K562 (cell line): ENCODE results near the gene MYH15. TPM values are rescaled to one million over a fixed set of nuclear protein-coding genes. Genes with fewer than 3 reads are reported as not detected.

Experiments
- ASH1L ChIP-seq: fragments of 450-650 bp; IDR thresholded peaks from 2 replicates; pipeline ENCODE4 v1.6.1; 2018; ENCODE audit warnings: borderline replicate concordance, mild to moderate bottlenecking, low read depth; ENCODE audit not compliant: partially characterized antibody
- CAMTA2 ChIP-seq: fragments of 250-450 bp; sonication (Bioruptor Pico); conservative IDR thresholded peaks from 2 replicates; pipeline ENCODE4 v1.5.1; 2022
- ELF2 ChIP-seq: fragments of 250-450 bp; sonication (Bioruptor Pico); IDR thresholded peaks from 2 replicates; pipeline ENCODE4 v1.5.0; 2021; ENCODE audit warnings: mild to moderate bottlenecking
- MTA3 ChIP-seq: fragments of 450-650 bp; formaldehyde crosslinking; IDR thresholded peaks from 2 replicates; pipeline ENCODE4 v1.6.1; 2017; ENCODE audit warnings: mild to moderate bottlenecking, borderline replicate concordance
- PPARD ChIP-seq: fragments of 250-450 bp; sonication (Bioruptor Pico); IDR thresholded peaks from 2 replicates; pipeline ENCODE4 v1.8.0; 2022; ENCODE audit warnings: inconsistent platforms, mild to moderate bottlenecking, moderate library complexity
- TAF15 ChIP-seq: fragments of 200-400 bp; formaldehyde crosslinking; IDR thresholded peaks from 2 replicates; pipeline ENCODE4 v1.6.1; 2017; ENCODE audit warnings: mild to moderate bottlenecking, low read depth, low read length, moderate library complexity
- ZBTB40 ChIP-seq, 2 experiments: fragments of 450-650 bp in 1 of 2; sonication (generic) in 1 of 2; formaldehyde crosslinking in 1 of 2; IDR thresholded peaks; 2 replicates each; pipeline versions ENCODE4 v1.7.1 to v1.9.0; 2016 to 2022; ENCODE audit warnings: inconsistent platforms in 1 of 2, mild to moderate bottlenecking in 1 of 2, missing genetic modification reagents in 1 of 2
- ZNF431 ChIP-seq: sonication (generic); formaldehyde crosslinking; IDR thresholded peaks from 2 replicates; pipeline ENCODE4 v1.8.0; 2022; ENCODE audit warnings: mild to moderate bottlenecking, missing genetic modification reagents
- polyA plus RNA-seq, 8 experiments: library from polyadenylated mRNA; depleted of rRNA in 4 of 8; stranded (reverse) in 5 of 8; unstranded in 3 of 8; fragments of >200 nt; fragmentation: Nextera tagmentation in 2 of 8; fragmentation: Illumina TruSeq in 1 of 8; extraction: Ambion mirVana in 2 of 8; extraction: Trizol in 1 of 8; gene quantifications; 2 replicates each; pipeline versions ENCODE4 v1.2.1 to v1.2.3, GENCODE V29; 2011 to 2014; ENCODE audit warnings: inconsistent platforms in 1 of 8, missing spikeins in 1 of 8
- total RNA-seq, 7 experiments: library from RNA; depleted of rRNA in 6 of 7; stranded (reverse); fragments of >200 nt in 6 of 7; fragmentation: Illumina TruSeq in 2 of 7; extraction: Trizol in 2 of 7; gene quantifications; 2 replicates each; pipeline versions ENCODE4 v1.2.1 to v1.2.3, GENCODE V29; 2011 to 2021; ENCODE audit warnings: low replicate concordance in 1 of 7

Gene MYH15
- total and polyA plus RNA-seq, 9 of the 15 experiments (the other 6 are each of a cell fraction or from before 2014, with no cell fraction given): 0.03 to 0.29 (median 0.12) TPM

DNA sequence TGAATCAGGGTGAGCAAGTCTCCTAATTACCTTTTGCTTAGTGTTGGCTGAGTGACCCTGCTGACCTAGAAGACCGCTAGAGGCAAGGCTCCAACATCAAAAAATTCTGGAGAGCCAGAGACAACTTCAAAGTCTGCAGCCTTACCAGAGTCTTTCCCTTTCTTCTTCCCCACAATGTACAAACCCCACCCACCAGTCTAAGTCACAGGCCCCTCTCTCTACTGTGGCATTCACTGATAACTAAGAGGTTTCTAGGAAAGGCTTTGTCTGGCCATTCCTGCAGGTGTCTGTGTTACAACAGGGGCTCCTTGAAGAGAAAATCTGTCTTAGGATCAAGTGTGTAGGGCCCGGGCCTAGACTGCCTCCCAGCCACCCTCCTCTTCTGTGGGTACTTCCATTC lies 525 bp downstream of the MYH15 start (continued):
- no peak for TF ChIP-seq ZBTB40 (IDR thresholded peaks at IDR 0.05)
- TF ChIP-seq ZBTB40 (CRISPR knock-in tag; IDR thresholded peaks at IDR 0.05): no peak
- TF ChIP-seq CAMTA2 (CRISPR knock-in tag): no peak
- no peak for TF ChIP-seq TAF15
- TF ChIP-seq ASH1L: no peak
- no peak for TF ChIP-seq PPARD (CRISPR knock-in tag)
- TF ChIP-seq MTA3: no peak
- TF ChIP-seq ZNF431 (CRISPR knock-in tag): no peak
- TF ChIP-seq ELF2 (CRISPR knock-in tag): no peak
